ENCODE measurements around the gene RABL3.
"Not testable (repeated sequence)": the region's sequence is repeated elsewhere in the genome, so short reads cannot be mapped to it uniquely, and the experiment has no call there.

The RABL3 gene

DNA sequence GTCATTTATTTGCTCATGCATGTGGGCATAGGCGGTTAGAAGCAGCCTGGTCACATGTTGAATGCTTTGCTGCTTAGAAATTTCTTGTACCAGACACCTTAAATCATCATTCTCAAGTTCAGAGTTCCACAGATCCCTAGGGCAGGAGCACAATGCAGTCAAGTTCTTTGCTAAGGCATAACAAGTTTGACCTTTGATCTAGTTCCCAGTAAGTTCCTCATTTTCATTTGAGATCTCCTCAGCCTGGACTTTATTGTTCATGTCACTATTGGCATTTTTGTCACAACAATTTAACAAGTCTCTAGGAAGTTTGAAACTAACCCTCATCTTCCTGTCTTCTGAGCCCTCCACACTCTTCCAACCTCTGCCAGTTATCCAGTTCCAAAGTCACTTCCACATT lies 83.0 kb downstream of the RABL3 start:
- DNase-seq, result no peak
- intact Hi-C loops (cut with DNase I), result no loop called here

DNA sequence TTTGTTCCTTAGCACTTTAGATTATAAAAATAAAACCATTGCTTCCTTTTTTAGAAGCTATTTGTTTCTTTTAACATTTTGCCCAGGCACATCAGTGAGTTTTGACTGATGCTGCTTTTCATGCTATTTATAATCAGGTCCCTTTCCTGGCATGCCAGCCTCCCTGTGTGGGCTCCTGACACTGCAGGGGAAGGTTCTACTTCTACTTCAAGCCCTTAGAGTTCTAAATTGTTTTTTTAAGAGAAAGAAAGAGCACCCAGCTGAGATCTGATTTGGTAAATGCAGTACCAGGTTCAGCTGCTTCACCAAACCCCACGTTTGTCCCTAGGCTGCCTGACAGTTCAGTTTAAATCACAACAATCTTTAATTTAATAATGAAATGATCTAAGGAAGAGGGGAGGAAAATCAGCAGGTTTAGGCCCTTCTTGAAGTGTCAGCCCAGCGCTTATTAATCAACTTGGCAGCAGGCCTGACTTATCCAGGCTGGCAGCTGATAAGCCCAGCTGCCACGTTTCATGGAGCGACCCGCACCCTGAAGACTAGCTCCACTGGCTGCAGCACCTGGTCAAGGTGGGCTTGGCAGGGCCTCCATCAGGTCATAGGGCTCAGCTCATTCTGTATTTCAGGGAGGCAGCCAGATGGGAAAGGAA lies 89.3 kb downstream of the RABL3 start:
- intact Hi-C loops (cut with DNase I), result no loop called here
- DNase-seq, result peak in 30 of 42 donors; percentile 2 to 75 (median 40)

DNA sequence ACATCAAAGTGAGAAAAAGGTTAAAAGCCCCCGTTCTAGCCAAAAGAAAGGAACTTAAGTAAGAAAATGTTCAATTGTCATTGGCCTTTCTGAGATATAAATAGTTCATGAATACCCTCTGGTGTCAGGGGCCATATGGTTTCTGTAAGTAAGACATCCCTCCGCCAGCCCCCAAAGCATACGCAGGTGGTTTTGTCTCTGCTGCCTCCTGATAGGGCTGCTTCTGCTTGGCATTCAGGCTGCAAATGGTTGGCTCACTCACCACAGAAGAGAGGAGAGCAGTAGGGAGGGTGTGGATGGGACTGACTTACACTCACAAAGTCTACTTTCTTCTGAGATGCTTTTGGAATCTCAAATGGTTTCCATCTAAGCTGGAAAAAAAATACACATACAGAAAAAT lies 90.0 kb downstream of the RABL3 start:
- no peak for DNase-seq
- intact Hi-C loops (cut with DNase I), result no loop called here

DNA sequence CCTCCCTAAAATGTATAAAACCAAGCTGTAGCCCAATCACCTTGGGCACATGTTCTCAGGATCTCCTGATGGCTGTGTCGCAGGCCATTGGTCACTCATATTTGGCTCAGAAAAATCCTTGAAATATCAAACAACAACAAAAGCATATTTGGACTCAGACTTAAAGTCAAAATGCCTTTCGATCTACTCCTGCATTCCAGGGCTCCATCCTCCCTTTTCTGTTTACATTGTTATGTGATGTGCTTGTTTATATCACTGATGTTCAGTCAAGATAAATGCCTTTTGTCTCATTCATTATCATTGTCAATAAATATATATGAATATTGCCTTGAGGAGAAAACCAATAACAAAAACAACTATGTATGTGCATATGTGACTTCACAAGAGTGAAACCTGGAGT lies 92.0 kb downstream of the RABL3 start:
- intact Hi-C loops (cut with DNase I), result no loop called here
- DNase-seq, result no peak

DNA sequence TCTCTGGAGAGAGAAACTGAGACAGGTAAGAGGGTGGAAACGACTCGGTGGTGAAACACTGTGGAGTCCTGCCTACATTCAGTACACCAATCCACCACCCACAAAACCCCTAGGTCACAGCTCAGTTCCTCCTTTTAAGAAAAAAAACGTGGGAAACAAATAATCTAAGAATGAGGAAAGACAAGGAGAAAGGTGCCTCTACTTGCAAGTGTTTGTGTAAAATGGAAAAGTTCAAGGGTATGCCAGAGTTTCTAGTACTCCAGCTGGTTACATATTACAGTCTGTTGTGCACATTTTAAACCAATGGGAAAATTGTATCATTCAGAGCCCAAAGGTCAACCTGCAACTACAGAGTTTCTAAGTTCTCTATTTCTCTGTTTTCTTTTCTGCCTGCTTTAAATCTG lies 92.5 kb downstream of the RABL3 start:
- intact Hi-C loops (cut with DNase I), result no loop called here
- DNase-seq, result no peak

DNA sequence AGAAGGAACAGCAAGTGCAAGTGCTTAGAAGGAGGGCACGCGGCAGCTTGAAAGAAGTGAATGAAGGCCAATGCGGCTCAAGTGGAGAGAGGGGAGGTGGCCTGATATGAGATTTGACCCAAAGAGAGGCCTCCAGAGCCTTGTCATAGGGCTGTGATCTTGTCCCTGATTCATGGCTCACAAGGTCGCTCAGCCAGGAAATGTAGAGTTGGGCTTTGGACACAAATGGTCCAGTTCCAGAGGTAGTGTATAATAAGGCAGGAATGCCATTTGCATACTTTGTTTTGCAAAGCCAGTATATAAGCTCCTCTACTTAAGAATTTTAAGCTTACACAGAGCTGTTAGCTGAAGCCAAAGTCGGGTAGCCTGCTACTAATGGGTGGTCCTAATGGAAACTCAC lies 94.0 kb downstream of the RABL3 start:
- DNase-seq, result no peak
- intact Hi-C loops (cut with DNase I), result no loop called here

DNA sequence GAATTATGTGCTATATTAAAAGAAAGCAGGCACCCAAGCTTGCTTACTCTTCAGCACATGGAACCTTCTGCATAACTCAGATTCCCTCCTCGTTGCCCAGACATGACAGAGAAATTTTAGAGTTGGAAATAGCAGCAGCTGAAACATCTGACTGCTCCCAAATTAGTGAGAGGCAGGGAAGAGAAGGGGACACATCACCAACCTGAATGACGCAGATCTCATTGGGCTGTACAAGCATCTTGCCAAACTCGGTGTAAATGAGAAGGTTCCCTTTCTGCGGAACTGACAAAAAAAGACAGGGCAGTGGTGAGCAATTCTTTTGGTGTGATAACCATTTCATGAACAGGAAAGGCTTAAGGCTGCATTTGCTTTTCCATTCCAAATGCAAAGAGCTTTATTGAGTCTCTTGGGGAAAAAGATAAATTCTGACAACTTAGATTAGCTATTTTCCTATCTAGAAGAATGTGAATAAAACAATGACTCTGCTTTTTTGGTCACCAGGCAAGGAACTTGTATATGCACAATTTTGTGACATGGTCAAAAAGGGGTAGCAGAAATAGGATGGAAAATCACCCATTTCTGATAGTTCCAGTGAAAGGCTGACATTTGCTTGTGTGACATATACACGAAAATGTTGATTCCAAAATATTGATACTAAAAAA lies 95.4 kb downstream of the RABL3 start:
- peak in 9 of 42 donors; percentile 9 to 51 (median 16) for DNase-seq
- intact Hi-C loops (cut with DNase I), result no loop called here

DNA sequence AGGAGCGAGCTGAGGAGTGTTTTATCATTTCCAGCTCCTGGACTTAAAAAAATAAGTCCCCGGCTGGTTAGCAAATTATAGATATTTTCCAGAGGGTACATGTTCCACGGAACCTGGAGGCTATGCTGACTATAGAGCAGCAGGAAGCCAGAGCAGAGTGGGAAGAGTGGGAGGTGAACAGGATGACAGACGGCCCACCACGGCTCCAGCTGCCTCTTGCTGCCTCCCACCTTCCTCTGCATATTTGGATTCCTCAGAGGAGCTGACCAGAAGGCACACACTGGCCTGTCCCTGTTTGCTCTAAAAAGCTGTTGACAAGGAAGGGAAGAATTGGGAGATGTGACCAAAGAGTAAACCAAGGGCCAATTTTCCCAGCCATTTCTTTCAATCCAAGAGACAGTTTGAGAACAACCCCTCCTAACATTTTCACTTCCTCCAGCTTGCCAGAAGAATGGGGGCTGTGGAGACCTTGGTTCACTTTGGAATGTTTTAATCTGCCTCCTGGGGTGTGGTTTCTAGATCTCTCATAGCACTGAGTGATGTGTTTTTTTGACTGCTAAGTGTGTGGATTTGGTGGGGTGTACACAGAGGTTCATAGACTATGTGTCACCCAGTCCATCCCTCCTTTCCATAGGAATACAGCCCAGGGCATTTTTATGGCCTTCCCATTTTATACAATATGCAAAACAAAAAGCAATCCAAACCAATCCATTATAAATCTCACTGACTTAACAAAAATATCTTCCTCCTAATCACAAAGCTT lies 97.1 kb downstream of the RABL3 start:
- peak in 15 of 42 donors; percentile 6 to 58 (median 22) for DNase-seq
- intact Hi-C loops (cut with DNase I), result no loop called here

DNA sequence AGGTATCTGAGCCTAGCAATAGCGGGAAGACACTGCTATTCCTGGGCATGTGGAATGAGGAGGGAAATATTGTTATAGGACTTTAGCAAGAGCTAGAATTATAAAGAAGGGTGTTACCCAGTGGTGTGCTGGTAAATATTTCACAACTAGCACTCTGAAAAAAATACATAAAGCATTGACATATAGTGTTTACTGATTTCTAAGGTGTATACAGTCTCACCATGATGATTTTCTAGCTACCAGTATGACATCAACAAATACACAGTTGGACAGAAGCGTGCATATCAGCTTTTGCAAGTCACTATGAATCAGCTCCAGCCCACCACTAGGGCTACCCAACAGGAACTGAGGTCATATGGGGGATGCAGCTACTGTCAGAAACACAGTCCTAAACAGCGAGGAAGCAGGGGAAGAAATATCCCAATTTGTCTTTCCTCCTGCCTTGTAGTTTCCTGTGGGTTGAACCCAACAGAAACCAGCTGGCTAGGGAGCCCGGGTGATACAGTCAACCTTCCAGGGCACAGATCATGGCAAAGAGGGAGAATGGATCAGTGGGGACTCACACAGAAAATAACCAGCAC lies 99.9 kb downstream of the RABL3 start:
- DNase-seq, result no peak
- intact Hi-C loops (cut with DNase I), result no loop called here

DNA sequence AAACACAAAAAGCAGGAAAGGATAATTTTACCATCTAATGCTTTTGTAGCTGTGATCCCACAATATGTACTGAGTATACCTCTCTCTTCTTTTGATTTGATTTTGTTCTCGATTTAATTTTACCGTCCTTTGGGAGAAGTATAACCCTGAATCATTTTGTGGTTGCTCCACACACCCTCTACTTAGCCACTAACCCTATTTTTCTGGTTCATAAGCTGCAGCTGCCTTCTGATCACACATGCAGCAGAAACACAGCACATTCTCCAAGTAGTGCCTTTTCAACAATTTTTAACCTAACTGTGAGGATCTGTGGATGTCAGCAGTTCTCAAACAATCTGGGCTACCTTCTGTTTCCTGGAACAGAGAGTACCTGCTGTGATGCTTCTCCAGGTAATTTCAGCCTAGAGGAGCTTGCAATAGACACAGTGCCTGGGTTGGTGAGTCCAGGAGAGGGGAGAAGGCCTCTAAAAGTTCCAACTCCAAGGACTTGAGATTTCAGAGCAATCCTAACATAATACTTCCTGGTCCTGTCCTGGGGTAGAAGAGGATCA lies 100.5 kb downstream of the RABL3 start:
- intact Hi-C loops (cut with DNase I), result no loop called here
- DNase-seq, result no peak

DNA sequence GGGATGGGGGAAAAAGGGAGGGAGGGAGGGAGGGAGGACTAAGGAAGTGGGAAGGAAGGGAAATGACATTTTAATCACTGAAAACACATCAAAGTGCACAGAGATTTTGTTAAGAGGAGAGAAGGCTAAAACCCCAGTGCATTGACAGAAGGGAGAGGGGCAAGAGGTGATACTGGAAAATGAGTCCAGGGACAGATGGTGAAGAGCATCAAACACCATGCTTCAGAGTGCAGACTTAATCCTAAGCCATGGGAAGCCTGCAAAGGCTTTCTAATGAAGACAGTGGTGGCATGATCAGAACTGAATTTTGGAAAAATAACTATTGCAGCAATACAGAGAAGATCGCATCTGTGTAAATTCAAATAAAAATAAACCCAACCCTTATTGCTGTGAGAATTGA lies 102.1 kb downstream of the RABL3 start:
- intact Hi-C loops (cut with DNase I), result no loop called here

DNA sequence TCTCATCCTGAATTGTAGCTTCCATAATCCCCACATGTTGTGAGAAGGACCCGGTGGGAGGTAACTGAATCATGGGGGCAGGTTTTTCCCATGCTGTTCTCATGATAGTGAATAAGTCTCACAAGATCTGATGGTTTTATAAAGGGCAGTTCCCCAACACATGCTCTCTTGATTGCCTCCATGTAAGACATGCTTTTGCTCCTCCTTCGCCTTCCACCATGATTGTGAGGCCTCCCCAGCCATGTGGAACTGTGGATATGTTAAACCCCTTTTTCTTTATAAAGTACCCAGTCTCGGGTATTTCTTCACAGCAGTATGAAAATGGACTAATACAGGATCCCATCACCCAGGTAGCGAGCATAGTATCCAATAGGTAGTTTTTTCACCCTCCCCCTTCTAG lies 103.5 kb downstream of the RABL3 start:
- DNase-seq; intact Hi-C loops (cut with DNase I): not testable (repeated sequence)

More for the DNA sequence above, 102.1 kb downstream of the RABL3 start:
- no peak for DNase-seq

DNA sequence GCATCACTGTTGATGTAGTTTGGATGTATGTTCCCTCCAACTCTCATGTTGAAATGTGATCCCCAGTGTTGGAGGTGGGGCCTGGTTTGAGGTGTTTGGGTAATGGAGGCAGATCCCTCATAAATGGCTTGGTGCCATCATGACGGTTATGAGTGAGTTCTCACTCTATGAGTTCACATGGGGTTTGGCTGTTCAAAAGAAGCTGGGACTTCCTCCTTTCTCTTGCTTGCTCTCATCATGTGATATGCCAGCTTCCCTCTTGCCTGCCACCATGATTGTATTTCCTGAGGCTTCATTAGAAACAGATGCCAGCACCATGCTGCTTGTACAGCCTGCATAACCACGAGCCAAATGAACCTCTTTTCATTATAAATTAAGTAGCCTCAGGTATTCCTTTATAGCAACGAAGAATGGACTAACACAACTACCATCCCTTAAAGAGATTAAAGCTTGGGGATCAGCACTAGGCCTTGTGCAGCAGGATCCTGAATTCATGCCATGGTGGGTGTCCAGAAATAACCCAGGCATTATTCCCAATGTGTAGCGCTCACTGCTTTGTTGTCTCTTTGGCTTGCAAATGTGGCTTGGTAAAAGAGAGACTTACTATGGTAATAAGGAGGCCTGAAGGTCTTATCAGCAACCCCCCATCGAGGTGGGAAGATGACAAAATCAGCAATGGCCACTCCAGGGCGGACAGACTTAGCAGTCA lies 104.3 kb downstream of the RABL3 start:
- DNase-seq, result no peak

DNA sequence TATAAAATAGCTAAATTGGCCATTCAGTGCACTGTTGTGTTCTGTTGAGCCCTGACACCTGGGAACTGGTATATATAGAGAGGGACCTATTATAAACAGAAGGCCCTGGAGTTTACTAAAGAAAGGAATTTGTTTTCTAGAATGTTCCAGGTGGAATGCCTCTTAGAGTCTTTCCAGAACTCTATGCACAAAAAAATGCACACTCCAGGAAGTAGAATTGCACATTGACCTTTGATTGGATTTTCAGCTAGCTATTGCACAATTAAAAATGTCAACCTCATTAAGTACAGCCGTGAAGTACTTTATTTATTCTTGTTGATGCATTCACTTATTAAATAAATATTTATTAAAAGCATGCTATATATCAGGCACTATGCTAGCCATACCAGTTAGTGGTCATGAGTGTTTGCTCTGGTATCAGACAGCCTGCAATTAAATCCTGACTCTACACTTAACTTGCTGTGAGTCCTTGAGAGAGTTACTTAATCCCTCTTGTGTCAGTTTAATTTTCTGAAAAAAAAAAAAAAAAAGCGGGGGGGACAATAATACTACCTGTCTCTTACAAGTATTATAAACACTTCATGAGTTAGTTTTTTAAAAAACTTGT lies 105.4 kb downstream of the RABL3 start:
- intact Hi-C loops (cut with DNase I), result no loop called here
- no peak for DNase-seq

More for the DNA sequence above, 104.3 kb downstream of the RABL3 start:
- intact Hi-C loops (cut with DNase I), result no loop called here
